GM20000 (cell line): ENCODE data around the gene STAM.

Source experiments
- DNase-seq: peaks from one replicate; pipeline ENCODE4 v3.0.0; 2012; ENCODE audit warnings: low spot score
- TF ChIP-seq, protein P1 (sequence below): IDR thresholded peaks from 2 replicates; pipeline ENCODE4 v1.5.1; 2012; ENCODE audit warnings: mild to moderate bottlenecking, control low read depth; ENCODE audit errors: extremely low read depth, missing control alignments

Gene STAM

DNA sequence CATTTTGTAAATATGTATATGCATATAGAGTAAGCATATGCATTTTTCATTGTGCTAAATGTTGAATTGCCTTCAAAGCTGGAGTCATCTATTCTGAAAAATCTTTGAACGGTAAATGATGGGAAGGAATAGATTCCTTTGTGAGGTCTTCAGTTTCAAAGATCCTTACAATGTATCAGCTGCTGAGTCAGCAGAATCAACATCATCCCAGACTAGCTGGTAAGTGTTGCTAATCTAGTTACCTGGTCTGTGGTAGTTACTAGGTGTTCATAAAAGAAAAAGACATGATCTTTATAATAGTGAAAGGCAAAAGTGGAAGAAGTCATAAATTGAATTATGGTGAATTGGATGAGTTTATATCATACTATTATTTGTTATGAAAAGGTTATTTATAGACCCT is 10.6 kb upstream of the STAM start:
- no peak for DNase-seq
- TF ChIP-seq, protein P1, sequence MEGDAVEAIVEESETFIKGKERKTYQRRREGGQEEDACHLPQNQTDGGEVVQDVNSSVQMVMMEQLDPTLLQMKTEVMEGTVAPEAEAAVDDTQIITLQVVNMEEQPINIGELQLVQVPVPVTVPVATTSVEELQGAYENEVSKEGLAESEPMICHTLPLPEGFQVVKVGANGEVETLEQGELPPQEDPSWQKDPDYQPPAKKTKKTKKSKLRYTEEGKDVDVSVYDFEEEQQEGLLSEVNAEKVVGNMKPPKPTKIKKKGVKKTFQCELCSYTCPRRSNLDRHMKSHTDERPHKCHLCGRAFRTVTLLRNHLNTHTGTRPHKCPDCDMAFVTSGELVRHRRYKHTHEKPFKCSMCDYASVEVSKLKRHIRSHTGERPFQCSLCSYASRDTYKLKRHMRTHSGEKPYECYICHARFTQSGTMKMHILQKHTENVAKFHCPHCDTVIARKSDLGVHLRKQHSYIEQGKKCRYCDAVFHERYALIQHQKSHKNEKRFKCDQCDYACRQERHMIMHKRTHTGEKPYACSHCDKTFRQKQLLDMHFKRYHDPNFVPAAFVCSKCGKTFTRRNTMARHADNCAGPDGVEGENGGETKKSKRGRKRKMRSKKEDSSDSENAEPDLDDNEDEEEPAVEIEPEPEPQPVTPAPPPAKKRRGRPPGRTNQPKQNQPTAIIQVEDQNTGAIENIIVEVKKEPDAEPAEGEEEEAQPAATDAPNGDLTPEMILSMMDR = no peak

GRCh38 chr10:17637869-17638268 is 6.1 kb upstream of the STAM start:
- TF ChIP-seq, protein P1 = no peak
- DNase-seq = no peak

DNA sequence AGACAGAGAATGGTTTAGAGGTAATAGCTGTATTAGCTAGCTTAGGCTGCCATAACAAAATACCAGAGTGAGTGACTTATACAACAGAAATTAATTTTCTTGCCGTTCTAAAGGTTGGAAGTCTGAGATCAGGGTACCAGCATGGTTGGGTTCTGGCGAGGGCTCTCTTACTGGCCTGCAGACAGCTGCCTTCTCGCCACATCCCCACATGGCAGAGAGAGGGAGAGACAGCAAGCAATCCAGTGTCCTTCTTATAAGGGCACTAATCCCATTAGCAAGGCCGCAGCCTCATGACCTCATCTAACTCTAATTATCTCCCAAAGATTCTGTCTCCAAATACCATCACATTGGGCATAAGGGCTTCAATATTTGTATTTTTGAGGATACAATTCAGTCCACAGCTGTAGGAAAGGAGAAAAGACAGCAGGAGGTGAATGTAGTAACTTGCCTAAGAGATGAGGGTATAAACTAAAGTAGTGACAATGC is 3.6 kb upstream of the STAM start:
- no peak for DNase-seq
- TF ChIP-seq, protein P1 = no peak

DNA sequence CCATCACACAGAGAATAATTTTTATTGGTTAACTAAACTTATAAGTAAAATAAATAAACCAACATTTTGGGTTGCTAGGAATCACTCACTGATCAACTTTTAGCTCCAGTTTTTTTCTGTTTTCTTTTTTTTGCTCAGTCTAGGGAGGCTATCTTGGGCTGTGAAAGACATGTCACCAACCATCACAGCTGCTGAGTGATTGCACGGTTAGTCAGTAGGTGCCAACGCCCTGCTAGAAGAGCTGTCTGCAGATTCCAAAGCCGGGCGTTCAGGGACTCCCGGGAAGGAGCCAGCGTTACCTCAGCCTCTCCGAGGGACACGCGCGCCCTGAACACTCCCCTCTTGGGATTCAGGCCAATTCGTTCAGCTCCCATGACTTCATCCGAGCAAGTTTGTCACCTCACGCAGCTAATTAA is 604 bp upstream of the STAM start:
- no peak for DNase-seq
- TF ChIP-seq, protein P1 = no peak

DNA sequence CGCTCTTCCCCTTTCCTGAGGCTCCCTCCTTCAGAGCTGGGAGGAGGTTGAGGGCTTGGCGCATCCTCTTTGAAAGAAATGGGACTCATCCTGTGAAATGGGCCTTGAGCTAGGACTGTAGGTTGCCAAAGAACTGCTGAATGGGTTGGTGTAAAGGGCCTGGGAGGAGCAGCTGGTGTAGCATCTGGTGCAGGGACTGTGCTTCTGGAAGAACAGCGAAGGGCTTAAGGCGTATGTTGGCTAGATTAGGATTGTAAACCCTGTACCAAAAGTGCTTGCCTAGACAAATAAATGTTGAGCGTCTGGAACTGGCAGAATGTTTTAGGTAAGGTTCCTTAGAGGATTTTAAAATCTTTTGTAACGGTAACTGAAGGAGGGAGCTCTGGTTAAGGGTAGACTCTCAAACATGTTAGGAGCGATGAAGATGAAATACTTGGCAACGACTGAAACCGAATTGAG is 563 bp downstream of the STAM start:
- TF ChIP-seq, protein P1 = no peak
- DNase-seq = no peak

- DNase-seq = no peak
- TF ChIP-seq, protein P1 = no peak
These were observed 1.8 kb downstream of the STAM start for GRCh38 chr10:17645621-17646345.

- DNase-seq = no peak
- TF ChIP-seq, protein P1 = no peak
These were observed 3.4 kb downstream of the STAM start for GRCh38 chr10:17647326-17647725.
